ENCODE data around the gene ZNF442.

ZNF442 gene

GRCh38 chr19:12331211-12331941 lies 34.1 kb downstream of the ZNF442 start:
- TF ChIP-seq CTCF (IDR thresholded peaks at IDR 0.05) = no peak

- no peak for TF ChIP-seq CTCF (IDR thresholded peaks at IDR 0.05)
Measured at GRCh38 chr19:12330340-12330739, 35.1 kb downstream of the ZNF442 start.

- TF ChIP-seq CTCF (IDR thresholded peaks at IDR 0.05) = no peak
Measured at GRCh38 chr19:12325690-12326089, 39.8 kb downstream of the ZNF442 start.

GRCh38 chr19:12318782-12319413 lies 46.6 kb downstream of the ZNF442 start:
- TF ChIP-seq CTCF (IDR thresholded peaks at IDR 0.05) = no peak

GRCh38 chr19:12314553-12314952 lies 50.9 kb downstream of the ZNF442 start:
- TF ChIP-seq CTCF (IDR thresholded peaks at IDR 0.05) = no peak

Measured in LNCAP (cell line).